COLO829 (cell line): ENCODE results near the gene SAMD11.
A peak's percentile ranks its signal among the peaks of the same experiment; 100 is the strongest.

Source experiments
- DNase-seq: peaks from one replicate; pipeline ENCODE4 v3.0.0; 2012; ENCODE audit warnings: low spot score

The SAMD11 gene

DNA sequence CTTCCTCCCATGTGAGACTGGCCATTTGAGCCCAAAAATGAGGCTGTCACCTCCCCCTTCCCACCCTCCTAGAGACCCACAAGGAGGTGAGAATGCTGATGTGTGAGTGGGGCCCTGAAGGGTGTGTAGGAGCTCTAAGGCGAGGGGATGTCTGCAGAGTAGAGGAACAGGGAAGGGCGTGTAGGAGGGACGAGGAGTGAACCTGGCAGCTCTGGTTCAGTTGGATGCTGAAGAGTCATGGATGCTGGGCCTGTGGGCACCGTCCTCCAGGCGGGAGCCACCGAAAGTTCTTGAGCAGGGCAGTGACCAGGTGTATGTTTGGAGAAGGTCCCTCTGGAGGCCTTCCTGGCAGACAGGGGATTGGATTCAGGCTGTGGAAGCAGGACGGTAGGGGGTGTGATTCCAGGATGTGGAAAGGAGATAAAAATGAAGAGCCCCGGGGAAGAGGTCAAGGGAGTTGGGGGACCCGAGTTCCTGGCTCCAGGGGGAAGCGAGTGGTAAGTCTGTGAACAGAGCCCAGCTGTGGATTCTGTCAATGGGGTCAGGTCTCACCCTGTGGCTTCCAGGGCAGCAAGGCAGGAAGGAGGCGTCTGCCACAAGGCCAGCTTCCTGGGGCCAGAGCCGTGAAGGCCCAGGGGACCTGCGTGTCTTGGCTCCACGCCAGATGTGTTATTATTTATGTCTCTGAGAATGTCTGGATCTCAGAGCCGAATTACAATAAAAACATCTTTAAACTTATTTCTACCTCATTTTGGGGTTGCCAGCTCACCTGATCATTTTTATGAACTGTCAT, 7.9 kb downstream of the SAMD11 start:
- no peak for DNase-seq

DNA sequence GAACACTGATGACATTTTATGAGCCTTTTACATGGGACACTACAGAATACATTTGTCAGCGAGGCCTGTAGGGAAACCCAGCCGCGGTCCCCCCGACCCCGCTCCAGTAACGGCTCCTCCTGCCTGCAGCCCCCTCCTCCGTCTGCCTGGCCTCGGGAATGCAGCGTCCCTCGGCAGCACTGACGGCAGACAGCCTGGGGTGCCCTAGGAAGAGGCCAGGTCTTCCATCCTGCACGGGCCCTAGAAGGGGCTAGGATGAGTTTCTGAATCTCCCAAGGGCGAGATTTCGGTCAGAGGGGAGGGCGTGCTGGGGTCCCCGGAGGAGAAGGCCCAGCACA, 8.4 kb downstream of the SAMD11 start:
- no peak for DNase-seq

DNA sequence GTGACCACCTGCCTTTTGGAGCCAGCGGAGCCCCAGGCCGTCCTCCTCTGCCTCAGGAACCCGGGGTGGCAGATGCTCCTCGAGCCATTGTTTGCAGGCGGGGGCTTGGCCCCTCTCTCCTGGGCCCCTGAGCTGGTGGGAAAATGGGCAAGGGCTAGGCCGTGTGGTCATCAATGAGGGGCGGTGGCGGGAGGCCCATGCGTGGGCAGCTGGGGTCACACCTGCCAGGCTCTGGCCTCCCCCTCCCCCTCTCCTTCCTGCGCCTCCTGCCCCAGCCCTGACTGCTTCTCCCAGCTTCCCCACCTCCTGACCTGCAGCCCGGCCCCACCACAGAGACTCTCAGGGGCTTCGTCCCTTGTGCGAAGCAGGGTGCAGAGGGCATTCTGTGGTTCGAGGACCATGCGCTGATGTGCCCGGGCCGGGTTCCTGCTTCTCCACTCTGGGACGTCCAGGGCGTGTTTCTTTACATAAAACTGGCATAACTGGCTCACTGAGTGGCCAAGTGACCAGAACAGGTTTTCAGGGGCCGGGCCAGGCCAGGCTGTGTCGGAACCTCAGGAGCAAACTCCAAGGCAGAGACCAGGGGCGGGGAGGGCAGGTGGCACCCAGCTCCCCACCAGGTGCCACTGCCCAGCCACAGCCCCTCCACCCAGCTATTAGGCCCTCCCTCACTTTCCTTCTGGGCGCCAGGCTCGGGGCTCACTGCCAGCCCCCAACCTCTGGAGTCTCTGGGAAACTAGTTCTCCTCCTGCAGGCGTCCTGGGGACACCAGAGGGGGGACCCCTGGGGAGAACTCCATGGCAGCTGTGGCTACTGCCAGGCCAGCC, 9.3 kb downstream of the SAMD11 start:
- DNase-seq = no peak

DNA sequence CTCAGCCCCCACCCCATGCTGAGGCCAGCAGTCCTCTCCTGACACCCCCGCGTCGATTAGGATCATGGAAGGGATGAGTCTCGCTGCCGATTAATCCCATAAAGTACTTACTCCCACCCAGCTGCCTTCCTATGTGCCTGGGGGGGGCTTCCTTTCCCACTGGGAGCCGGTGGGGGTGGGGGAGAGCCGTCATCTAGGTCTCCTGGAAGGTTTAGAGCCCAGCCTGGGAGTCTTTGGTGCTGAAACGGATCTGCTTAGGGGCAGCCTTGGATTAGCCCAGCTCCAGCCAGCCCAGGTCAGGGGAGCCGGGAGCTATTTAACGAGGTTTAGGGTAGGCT, 9.8 kb downstream of the SAMD11 start:
- no peak for DNase-seq

DNA sequence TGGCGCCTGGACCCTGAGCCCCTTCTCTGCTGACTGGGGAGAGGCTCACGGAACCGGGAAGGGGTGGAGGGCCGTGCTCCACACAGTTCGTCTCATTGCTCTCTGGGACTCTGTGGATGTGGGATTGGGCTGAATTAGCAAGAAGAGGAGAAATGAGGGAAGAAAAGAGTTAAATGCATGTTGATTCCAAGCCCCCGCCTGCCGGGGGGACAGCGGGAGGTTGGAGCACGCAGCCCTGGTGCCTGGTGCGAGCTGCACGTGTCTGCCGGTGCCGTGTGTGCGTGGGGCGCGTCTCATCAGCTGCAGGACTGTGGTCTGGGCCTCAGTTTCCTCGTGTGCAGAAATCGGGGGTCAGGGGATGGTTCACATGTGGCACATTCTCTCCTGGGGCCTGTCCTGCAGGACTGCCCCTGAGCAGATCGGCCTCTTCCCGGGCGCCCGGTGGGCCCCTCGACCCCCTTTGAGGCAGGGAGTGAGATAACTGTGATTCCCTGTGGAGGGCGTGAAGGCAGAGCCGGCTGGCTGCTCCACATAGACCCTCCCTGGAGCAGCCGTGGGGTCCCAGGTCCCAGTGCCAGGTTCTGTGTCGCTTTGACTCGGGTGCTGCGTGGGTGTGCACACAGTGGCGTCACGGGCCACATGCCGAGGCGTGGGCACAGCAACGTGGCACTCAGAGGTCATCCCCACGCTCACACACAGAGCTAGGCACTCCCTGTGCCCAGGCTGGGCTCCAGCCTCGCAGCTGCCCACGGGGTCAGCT, 11.4 kb downstream of the SAMD11 start:
- DNase-seq = no peak

DNA sequence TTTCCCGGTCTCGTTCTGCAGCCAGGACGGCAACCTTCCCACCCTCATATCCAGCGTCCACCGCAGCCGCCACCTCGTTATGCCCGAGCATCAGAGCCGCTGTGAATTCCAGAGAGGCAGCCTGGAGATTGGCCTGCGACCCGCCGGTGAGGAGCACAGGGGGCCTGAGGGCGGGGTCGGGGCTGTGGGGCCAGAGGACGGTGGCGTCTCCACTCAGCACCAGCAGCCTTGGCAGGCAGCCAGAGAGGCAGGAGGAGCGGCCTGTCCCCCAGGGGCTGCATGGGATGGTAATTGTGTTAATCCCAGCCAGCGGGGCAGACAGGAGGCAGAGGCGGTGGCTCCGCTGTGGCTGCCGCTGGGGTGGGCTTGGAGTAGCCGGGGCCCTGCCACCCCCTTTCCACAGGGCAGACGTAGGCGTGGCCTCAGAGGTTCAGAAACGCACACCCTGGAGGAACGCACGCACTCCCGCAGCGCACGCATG, 12.1 kb downstream of the SAMD11 start:
- no peak for DNase-seq

DNA sequence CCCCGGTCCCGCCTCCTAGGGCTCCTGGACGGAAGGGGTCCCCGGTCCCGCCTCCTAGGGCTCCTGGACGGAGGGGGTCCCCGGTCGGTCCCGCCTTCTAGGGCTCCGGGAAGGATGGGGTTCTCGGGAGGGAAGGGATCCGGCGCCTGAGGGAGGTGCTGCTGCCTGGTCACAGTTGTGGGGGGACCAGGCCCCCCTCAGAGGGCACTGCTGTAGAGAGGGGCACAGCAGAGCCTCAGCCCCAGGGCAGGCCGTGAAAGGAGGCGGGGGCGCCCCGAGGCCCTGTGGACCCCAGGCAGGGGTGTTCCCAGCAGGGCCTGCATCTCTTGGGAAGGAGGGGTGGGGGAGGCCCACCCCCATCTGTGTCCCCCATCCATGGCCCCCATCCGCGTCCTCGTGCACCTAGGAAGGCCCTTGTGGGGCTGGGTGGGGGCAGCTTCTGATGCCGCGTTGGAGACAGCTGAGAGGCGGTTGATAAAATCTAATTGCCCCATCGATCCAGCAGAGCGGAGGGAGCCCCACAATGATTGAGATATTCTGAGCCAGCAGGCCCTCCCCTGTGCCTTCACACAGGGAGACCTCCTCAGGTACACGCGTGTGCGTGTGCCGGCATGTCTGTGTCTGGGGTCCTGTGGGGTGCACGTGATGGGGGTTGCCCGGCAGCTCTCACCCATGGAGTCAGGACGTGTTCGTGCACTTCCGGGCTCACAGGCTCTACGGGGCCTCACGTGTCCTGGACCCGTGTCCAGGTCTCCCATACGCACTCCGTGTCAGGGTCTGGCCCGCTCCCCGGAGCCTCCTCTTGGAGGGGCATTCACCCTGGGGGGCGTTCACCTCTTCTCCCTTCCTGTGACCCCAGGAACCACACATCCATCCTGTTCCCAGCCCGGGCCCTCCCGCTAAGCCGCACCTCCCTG, 12.9 kb downstream of the SAMD11 start:
- DNase-seq = no peak

DNA sequence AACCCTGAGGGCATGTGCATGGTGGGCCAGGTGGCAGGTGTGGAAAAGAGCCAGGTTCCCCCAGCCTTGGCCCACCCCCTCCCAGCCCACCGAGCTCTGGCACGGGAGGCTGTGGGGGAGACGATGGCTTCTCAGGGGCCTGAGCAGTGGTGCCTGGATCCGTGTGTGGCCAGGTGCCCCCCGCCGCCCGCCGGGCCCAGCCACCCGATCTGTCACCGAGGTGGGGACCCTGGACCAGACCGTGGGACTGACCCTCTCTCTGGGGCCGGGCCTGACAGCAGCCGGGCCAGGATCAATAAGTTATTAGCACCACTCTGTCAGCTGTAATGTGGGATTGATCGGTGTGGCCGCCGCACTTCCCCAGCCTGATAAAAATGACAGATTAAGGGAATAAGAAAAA, 13.8 kb downstream of the SAMD11 start:
- DNase-seq = no peak

DNA sequence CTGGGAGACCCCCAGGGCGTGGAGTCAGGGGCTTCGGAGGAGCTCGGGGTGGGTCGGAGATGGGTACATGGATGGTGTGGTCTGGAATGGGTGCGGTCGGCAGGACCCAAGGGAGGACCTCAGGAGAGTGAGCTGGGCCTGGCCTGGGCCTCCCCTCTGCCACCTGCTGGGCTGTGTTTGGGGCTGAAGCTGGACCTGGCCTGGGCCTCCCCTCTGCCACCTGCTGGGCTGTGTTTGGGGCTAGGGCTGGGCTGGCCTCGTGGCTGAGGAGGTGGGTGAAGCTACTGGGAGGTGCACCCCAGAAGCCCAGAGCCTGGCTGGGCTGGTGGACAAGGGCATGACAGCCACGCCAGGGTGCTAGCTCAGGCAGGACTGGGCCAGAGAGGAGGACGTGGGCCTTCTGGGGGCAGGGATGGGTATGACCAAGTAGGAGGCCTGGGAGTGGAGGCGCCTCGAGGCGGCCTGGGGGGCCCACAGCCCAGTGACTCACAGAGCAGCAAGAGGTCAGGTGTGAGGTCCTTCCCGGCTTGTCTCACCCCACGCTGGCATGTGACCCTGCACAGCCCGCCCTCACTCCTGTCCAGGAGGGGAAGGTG, 14.5 kb downstream of the SAMD11 start:
- no peak for DNase-seq

DNA sequence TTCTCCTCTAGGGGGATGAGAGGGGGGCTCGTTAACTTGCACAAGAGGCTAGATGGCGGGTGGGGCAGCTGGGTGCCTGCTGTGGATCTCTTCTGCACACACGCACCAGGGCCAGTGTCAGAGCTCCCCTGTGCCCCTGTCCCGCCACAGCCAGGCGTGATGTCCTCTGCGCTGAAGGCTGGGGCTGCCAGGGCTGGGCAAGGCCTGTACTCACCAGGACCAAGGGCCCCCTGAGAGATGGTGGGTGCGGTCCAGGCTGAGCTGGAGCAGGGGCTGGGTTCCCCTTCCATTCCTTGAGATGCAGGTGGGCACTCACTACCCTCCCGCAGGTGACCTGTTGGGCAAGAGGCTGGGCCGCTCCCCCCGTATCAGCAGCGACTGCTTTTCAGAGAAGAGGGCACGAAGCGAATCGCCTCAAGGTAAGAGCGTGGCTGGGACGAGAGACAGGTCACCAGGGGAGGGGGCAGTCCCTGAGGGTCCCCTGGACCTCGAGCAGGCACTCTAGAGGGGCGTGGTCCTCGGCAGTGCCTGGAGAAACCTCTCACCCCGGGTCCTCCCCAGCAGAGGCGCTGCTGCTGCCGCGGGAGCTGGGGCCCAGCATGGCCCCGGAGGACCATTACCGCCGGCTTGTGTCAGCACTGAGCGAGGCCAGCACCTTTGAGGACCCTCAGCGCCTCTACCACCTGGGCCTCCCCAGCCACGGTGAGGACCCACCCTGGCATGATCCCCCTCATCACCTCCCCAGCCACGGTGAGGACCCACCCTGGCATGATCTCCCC, 15.2 kb downstream of the SAMD11 start:
- no peak for DNase-seq

DNA sequence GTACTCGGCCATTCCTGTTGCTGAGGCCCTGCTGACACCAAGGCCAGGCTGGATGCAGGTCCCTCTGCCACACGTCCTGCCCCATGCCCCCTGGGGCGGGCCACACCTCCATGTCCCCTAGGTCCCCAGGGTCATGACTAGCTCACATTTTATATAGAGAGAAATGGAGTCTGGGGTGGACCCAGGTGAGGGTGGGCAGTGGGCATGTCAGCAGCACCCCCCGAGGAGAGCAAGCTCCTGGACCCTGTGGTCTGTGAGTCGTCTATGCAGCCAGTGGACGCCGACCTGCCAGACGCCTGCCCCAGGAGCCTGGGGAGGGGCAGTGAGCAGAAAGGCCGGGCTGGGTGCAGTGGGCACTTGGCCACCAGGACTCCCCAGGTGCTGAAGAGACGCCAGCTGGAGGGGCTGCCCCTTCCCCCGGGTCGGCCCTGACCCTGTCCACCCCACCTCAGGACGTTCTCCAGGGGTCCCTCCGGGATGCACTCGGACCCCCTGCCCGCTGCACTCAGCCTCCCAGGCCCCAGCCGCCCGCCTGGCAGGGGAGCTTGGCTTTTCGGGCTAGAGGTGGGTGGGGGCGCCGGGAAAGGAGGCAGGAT, 15.9 kb downstream of the SAMD11 start:
- DNase-seq = no peak

DNA sequence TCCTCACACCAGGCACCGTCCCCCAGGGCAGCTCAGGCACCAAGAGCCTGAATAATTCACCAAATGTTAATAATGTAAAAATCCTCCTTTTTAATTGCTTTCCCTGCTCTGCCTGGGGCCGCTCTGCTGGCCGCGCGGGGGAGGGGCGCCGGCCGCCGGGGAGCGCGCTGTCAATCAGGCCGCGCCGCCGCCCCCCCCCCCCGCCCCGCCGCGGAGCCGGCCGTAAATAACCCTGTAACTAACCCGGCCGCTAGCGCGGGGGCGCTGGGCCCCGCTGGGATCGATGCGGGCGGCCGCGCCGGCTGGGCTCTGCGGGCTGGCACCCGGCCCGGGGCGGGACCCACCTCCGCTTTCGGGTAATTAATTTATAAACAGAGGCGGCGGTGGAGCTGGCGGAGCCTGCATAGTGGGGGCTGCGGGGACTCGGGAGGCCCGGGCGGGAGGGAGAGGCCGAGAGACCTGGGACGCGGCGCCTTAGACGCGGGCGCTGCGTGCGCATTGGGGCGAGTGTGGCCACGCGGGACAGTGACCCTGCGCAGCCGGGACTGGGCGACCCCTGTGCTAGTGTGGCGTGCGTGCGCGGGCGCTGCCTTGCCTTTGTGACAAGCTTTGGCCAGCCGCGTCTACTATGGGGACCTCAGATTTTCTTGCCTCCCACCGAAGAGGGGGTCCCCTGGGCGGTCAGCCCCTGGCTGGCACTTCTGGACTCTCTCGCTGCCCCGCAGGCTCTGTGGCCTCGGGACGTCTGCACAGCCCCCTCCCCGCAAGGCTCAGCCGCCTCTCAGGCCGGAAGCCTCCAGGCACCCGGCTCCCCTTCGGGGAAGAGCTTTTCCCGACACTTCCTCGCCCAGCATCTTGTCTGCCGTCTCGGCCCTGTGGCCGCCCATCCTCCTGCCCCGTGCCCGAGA, 16.6 kb downstream of the SAMD11 start:
- DNase-seq = peak; percentile 40

DNA sequence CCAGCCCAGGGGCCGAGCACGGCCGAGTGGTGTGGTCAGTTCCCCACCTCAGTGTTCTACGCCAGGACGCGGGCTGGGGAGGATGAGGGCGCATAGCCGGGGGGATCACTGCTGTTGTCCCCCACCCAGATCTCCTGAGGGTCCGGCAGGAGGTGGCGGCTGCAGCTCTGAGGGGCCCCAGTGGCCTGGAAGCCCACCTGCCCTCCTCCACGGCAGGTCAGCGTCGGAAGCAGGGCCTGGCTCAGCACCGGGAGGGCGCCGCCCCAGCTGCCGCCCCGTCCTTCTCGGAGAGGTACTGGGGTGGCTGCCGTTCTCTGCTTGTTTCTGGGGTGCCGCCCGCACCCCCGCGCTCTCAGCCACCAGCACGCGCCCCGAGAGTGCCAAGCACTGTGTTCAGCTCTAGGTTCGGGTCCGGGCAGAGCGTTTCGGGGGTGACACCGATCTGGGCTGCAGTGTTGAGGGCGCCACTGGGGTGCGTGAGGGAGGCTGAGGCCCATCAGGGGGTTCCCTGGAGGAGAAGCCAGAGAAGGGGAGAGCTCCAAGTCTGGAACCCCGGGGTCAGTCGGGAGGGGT, 17.4 kb downstream of the SAMD11 start:
- no peak for DNase-seq

DNA sequence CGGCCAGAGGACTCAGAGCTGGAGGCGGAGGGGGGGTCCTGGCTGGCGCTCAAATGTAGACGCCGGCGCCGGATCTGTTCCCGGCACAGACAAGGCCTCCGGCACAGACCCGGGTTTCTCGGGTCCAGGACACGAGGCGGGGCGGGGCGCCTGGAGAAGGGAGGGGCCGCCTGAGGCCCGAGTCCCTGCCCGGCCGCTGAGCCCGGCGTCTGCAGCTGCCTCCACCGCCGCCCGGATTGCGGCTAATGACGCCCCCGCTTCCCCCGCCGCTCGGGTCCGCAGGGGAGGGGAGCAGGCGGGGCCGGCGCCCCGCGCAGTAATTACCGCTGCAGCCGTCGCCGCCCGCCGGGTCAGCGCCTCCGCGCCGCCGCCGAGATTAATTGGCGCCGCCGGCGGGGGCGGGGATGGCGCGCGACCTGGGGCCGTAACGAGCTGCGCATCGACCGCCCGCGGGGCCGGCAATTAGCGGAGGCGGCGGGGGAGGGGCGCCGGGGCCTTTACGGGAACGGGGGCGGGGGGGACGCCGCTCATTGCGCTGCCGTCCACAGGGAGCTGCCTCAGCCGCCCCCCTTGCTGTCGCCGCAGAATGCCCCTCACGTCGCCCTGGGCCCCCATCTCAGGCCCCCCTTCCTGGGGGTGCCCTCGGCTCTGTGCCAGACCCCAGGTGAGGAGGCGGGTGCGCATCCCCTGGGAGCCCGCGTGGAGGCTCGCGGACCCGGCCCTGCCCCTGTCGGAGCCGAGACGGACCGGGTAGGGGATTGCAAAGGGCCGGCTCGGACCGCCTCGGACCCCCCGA, 18.1 kb downstream of the SAMD11 start:
- peak; percentile 51 for DNase-seq

DNA sequence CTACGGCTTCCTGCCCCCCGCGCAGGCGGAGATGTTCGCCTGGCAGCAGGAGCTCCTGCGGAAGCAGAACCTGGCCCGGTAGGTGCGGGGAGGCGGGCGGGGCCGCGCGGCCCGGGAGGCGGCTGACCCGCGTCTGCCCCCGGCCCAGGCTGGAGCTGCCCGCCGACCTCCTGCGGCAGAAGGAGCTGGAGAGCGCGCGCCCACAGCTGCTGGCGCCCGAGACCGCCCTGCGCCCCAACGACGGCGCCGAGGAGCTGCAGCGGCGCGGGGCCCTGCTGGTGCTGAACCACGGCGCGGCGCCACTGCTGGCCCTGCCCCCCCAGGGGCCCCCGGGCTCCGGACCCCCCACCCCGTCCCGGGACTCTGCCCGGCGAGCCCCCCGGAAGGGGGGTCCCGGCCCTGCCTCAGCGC, 18.7 kb downstream of the SAMD11 start:
- DNase-seq = no peak

DNA sequence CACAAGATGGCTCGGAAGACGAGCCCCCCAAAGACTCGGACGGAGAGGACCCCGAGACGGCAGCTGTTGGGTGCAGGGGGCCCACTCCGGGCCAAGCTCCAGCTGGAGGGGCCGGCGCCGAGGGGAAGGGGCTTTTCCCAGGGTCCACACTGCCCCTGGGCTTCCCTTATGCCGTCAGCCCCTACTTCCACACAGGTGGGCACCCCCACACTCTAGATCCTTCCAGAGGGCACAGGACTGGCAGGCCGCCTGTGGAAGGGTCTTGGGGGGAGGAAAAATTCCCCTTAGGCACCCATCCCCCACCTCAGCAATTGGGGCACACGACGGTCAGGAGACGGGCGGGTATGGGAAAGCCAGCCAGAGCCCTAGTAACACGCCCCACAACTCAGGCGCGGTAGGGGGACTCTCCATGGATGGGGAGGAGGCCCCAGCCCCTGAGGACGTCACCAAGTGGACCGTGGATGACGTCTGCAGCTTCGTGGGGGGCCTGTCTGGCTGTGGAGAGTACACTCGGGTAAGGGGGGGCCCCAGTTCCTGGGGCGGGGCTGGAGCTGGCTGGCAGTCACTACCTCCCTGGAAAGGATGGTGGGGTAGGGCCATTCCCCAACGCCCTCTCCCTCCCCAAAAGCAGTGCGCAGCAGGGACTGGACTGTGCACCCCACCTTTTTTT, 19.3 kb downstream of the SAMD11 start:
- no peak for DNase-seq
